Renal pelvis (tissue), 4 donors: ENCODE results near the gene WASF3. TPM values are rescaled to one million over a fixed set of nuclear protein-coding genes. Genes with fewer than 3 reads are reported as not detected.
A peak's percentile ranks its signal among the peaks of the same experiment; 100 is the strongest.

Source experiments
- DNase-seq: peaks from one replicate; pipeline ENCODE4 v3.0.0-alpha.2; 2013
- polyA plus RNA-seq, 3 donors: library from polyadenylated mRNA; unstranded; fragments of 120-200 nt; gene quantifications; one replicate each; pipeline ENCODE4 v1.2.1, GENCODE V29; 2013; ENCODE audit not compliant: insufficient read length in 3 of 3

The WASF3 gene
- polyA plus RNA-seq, 3 donors, result 41.4 to 54.2 (median 47.7) TPM

DNA sequence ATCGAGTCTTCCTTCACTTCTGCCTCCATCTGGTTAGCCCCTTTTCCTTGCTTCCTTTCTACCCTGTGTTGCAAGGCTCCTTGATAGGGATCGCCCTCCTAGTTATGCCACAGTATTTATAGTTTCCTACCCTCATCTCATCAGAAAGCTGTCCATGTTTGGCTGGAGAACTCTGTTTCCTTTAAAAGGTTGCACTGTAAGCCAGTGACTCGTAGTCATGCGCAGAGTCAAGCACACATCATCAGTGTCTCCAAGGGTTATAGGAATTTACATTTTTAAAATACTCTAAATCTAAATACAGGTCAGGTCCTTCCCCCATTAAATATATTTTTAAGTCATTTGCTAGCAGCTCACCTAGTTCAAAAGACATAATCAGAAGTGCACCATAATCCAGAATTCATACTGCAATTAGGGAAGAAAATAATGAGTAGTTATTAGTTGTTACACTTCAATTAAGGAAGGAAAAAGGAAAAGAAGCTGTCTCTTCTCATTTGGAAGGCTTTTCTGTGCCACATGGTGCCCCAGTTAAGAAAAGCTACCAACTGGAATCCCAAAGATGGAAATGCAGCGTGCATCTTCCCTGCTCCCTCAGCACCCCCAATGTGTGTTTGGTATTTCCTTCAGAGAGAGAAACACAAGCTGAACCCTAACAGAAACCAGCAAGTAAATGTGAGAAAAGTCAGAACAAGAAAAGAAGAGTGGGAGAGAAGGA is 122.1 kb downstream of the WASF3 start:
- no peak for DNase-seq

DNA sequence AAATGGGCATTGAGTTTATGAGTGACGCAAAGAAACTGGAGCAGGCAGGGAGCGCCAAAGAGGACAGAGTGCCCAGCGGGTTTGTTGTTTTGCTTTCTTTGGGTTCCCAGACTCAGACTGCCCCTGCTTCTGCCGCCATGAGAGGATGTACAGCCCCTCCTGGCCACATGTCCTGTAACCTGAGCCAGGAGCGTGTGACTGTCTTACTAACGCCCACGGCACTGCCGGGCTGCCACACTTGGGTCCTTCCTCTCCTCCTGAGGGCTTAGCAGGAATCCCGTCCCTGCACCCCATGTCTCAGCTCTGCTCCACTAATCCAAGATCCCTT is 122.6 kb downstream of the WASF3 start:
- DNase-seq, result peak; percentile 57

DNA sequence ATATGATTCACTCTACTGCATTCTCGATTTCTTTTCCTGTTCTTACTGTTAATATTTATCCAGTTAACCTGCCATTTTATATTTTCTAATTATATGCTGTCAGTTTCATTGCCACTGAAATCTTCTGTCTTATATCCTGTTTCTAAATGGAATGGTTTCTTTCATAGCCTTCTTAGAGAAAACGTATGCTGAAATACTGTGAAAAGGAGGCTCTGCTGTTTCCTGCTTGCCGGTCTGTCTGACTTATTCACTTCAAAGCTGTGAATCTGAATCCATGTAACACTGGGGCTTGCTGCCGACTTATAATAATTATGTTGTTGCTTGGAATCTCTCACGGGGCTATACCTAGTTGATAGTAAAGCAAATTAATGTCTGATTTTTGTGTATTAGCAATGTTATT is 123.1 kb downstream of the WASF3 start:
- no peak for DNase-seq

GRCh38 chr13:26681036-26681435 is 123.6 kb downstream of the WASF3 start:
- no peak for DNase-seq

- no peak for DNase-seq
These were observed 125.1 kb downstream of the WASF3 start for GRCh38 chr13:26682606-26683005.

DNA sequence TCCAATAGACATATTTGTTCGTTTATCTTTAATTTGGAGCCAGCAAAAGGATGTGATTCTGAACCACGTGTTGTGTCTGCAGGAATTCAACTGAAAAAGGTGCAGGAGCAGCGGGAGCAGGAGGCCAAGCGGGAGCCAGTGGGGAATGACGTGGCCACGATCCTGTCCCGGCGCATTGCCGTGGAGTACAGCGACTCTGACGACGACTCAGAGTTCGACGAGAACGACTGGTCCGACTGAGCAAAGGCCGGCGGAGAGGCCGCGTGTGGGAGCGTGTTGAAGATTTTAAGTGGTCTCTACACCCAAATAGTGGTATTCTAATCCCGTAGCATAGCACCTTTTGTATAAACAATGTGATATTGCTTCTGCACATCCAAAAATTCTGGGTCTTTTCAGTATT is 128.1 kb downstream of the WASF3 start:
- DNase-seq, result no peak

- DNase-seq, result no peak
These were observed 128.8 kb downstream of the WASF3 start for GRCh38 chr13:26686285-26686684.

GRCh38 chr13:26688286-26688685 is 130.8 kb downstream of the WASF3 start:
- DNase-seq, result no peak

DNA sequence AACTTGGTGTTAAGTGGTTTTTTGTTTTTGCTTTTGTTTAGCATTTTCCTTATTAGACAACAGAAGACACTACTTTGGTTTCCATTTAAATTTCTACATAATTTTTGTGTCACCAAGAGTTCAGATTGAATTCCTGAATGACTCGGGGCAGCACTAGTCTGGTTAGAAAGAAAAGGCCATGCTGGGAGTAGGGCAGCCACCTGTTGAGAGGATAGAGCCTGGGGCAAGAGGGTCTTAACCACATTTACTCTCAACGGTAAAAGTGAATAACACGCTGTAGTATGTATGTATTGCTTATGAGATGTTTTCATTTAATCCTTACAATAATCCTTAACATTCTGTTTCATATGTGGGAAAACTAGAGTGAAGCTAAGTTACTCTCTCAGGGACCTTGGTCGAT is 131.5 kb downstream of the WASF3 start:
- DNase-seq, result no peak

DNA sequence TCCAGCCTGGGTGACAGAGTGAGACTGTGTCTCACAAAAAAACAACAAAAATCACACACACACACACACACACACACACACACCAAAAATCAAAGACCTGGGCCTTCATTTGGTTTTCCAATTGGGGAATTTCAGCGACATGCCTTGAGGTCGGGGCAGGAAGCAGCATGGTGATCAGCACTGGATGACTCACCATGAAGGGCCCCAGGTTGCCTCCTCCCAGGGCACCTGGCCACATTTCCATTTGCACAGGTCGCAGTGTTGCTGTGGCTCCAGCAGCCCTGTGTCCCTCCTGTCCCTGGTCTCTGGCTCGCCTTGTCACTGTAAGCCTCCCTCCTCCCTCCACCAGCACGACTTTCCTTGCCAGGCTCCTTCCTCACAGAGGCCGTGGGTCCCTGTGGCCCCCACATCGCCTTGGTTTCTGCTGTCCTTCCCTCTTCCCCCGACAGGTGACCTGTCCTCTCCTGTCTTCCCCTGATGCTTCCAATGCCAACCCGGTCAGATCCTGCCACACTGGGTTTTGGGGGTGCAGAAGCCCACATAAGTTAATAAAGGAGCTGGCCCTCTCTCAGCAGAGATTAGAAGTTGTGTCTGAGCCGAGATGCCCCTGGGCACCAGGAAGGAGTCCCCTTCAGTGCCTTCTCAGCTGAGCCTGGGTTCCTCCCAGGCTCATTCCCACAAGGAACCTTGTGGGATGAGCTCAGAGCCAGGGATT is 136.4 kb downstream of the WASF3 start:
- DNase-seq, result no peak

- no peak for DNase-seq
These were observed 137.3 kb downstream of the WASF3 start for GRCh38 chr13:26694609-26695359.

- DNase-seq, result no peak
These were observed 137.8 kb downstream of the WASF3 start for GRCh38 chr13:26695360-26695705.

GRCh38 chr13:26695891-26696311 is 138.4 kb downstream of the WASF3 start:
- DNase-seq, result no peak

GRCh38 chr13:26697069-26697955 is 139.8 kb downstream of the WASF3 start:
- DNase-seq, result no peak

DNA sequence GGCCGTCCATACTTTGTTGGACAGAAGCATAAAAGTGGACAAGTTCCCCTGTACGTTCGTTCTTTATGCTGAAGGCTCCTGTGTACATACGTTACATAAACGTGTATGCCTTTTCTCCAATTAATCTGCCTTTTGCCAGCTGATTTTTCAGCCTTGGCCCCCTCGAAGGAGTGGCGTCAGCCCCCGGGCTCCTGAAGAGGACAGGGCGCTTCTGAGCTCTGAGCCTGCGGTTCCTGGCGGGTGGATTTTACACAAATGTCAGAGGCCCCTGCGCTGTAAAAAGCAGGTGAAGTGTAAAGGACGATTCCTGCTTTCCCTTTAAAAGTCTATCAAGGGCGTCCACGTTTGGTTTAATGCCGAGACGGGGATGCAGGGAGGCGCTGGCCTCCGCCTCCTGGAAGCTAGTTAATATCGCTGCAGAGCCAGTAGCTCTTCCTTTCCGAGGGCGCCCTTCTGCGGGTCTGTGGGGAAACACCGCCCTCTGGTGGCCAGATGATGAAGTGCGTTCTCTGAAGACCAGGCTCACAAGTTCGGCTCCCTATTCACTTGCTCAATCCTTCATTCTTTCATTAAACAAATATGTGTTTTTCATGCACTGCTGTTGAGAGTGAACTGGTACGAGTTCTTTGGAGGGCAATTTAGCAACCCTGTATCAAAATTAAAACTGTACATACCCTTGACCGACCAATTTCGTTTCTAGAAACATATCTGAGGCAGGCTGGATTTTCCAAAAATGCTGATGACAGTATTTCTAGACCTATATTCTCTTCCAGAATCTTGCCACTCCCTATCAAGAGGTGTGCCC is 141.1 kb downstream of the WASF3 start:
- peak; percentile 85 for DNase-seq

DNA sequence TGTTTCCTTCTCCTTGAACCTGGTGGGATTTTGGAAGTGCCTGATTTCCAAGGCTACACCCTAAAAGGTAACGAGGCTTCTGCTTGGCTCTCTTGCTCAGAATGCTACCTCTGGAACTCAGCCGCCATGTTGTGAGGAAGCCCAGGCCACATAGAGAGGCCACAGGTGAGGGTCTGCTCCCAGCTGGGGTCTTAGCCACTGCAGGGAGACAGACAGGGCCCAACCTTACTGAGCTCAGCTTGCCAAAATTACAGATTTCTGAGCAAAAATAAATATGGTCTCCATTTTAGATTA is 141.7 kb downstream of the WASF3 start:
- DNase-seq, result no peak

- DNase-seq, result no peak
These were observed 148.1 kb downstream of the WASF3 start for GRCh38 chr13:26705536-26705935.

GRCh38 chr13:26706381-26706780 is 148.9 kb downstream of the WASF3 start:
- DNase-seq, result no peak

GRCh38 chr13:26707122-26708006 is 149.9 kb downstream of the WASF3 start:
- peak; percentile 29 for DNase-seq

DNA sequence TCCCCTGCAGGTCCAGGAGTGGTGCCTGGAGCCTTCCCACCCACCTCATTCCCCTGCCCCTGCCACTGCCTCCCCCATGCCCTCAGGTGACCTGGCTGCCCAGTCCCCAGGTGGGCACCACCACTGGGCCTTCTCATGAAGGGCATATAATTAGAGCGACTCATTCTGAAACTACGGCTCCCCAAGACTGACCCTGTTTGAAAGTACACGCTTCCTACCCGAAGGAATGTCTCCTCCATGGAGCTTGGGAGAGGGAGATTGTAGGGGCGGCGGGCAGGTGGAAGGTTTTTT is 150.5 kb downstream of the WASF3 start:
- no peak for DNase-seq

DNA sequence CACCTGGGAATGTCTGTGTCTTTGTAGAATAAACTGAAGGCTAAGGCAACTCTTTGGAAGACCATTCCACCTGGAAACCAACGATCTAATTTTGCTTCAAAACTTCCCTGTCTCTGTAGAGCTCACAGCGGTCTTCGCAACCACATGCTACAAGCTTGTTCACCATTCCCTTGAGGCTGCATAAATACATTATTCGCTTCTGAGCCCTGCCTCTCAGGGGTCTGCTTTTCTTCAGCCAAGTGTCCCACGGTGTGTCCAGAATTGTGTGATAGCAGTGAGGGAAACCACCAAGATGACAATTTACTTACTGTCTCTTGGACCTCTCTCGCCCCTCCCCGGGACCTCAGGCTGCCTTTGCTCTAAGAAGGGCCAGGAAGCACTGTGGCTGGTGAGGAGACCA is 152.0 kb downstream of the WASF3 start:
- DNase-seq, result no peak
